ENCODE results near the gene PLCH2.

DNA sequence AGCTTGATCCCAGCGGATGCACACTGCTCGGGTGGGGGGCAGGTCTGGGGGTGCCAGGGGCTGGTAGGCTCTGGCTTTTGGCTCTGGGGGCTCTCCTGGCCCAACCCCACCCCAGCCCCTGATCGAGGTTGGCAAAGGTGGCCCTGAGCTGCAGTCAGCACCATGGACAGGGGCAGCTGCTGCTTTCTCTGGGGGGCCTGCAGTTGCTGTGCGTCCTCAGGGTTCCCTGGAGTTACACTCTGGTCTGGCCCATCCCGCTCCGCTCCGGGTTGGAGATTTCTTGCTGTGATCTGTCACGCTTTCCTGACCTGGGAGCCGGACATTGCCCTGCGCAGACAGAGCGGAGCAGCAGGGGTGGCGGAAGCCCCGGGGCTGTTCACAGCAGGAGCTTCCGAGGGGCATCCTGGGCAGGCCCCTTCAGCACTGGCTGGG is 8.0 kb upstream of the PLCH2 start:
- no peak for TF ChIP-seq EZH2 (IDR thresholded peaks at IDR 0.05; ENCODE audit: low read length, unreplicated experiment)
- TF ChIP-seq, protein P1, sequence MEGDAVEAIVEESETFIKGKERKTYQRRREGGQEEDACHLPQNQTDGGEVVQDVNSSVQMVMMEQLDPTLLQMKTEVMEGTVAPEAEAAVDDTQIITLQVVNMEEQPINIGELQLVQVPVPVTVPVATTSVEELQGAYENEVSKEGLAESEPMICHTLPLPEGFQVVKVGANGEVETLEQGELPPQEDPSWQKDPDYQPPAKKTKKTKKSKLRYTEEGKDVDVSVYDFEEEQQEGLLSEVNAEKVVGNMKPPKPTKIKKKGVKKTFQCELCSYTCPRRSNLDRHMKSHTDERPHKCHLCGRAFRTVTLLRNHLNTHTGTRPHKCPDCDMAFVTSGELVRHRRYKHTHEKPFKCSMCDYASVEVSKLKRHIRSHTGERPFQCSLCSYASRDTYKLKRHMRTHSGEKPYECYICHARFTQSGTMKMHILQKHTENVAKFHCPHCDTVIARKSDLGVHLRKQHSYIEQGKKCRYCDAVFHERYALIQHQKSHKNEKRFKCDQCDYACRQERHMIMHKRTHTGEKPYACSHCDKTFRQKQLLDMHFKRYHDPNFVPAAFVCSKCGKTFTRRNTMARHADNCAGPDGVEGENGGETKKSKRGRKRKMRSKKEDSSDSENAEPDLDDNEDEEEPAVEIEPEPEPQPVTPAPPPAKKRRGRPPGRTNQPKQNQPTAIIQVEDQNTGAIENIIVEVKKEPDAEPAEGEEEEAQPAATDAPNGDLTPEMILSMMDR (conservative IDR thresholded peaks at IDR 0.05; ENCODE audit: low read depth, low read length): no peak
- TF ChIP-seq EZH2phosphoT487 (IDR thresholded peaks at IDR 0.05; ENCODE audit: borderline replicate concordance, low read length): no peak

All from PC-3 (cell line).